ENCODE measurements around the gene FLNB.

DNA sequence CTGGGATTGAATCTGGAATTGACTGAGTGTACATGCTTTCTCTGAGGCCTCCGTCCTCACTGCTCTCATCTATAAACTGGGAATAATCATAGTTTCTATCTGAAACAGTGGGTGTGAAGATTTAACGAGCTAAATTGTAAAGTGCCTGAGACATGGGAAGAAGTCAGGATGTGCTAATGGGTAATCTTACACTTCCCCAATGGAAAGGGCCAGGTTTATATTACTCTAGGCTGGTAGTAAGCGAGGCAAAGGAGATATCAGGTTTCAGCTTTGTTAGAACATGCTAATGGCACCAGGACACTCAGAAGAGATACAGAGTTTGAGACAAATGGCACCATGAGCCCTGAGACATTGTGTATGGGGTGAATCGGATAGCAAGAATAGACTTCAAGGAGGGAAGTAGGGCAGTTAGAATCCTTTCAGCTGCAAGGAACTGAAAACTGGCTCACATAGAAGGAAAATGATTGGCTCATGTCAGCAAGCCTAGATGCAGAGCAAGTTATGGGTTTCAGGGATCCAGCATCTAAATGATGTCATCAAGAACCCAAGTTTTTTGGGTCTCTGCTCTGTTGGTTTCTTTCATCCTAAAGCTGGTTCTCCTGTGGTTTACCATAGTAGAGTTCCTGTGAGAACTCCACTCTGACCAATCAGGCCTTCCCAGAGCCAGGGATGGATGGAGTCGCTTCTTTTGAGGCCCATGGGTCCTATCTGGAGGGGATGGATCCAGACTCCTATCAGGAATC is 21.8 kb downstream of the FLNB start:
- TF ChIP-seq, protein P1, sequence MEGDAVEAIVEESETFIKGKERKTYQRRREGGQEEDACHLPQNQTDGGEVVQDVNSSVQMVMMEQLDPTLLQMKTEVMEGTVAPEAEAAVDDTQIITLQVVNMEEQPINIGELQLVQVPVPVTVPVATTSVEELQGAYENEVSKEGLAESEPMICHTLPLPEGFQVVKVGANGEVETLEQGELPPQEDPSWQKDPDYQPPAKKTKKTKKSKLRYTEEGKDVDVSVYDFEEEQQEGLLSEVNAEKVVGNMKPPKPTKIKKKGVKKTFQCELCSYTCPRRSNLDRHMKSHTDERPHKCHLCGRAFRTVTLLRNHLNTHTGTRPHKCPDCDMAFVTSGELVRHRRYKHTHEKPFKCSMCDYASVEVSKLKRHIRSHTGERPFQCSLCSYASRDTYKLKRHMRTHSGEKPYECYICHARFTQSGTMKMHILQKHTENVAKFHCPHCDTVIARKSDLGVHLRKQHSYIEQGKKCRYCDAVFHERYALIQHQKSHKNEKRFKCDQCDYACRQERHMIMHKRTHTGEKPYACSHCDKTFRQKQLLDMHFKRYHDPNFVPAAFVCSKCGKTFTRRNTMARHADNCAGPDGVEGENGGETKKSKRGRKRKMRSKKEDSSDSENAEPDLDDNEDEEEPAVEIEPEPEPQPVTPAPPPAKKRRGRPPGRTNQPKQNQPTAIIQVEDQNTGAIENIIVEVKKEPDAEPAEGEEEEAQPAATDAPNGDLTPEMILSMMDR (IDR thresholded peaks at IDR 0.05): no peak
- TF ChIP-seq POLR2A (IDR thresholded peaks at IDR 0.05): no peak
